Lower lobe of right lung (tissue), 2 donors: ENCODE measurements around the gene NDOR1. TPM values are rescaled to one million over a fixed set of nuclear protein-coding genes. Genes with fewer than 3 reads are reported as not detected.

Source experiments
- ATAC-seq, 2 donors: fragments of 200-7000 bp; cut with Tn5 transposase; one replicate each; pipeline ENCODE4 v1.9.1; 2020 to 2022; ENCODE audit warnings: mild to moderate bottlenecking in 2 of 2, moderate library complexity in 2 of 2
- DNase-seq: peaks from one replicate; pipeline ENCODE4 v3.0.0-alpha.2; 2020
- H3K27ac ChIP-seq: fragments of 200-600 bp; one replicate; pipeline ENCODE4 v1.8.0; 2022
- H3K27me3 ChIP-seq: fragments of 200-600 bp; one replicate; pipeline ENCODE4 v1.8.0; 2022; ENCODE audit warnings: low read depth
- H3K36me3 ChIP-seq: fragments of 200-600 bp; one replicate; pipeline ENCODE4 v1.8.0; 2022; ENCODE audit warnings: mild to moderate bottlenecking
- H3K4me1 ChIP-seq: fragments of 200-600 bp; one replicate; pipeline ENCODE4 v1.8.0; 2022
- H3K4me3 ChIP-seq: fragments of 200-600 bp; one replicate; pipeline ENCODE4 v1.8.0; 2022; ENCODE audit warnings: mild to moderate bottlenecking
- H3K9me3 ChIP-seq: fragments of 200-600 bp; one replicate; pipeline ENCODE4 v1.8.0; 2022
- intact Hi-C: fragments of 100-400 bp; cut with DNase I; formaldehyde crosslinking; loops from one replicate; pipeline ENCODE4 v1.11.0; 2022
- total RNA-seq: library from RNA; stranded (reverse); fragmentation: NEBNext Ultra II Directional; extraction: Animal tissue kit (Norgen Biotek cat#: 25700); gene quantifications from one replicate; pipeline ENCODE4 v1.2.1, GENCODE V29; 2021
- TF ChIP-seq, protein P1 (sequence below): fragments of 200-600 bp; IDR thresholded peaks from one replicate; pipeline ENCODE4 v1.8.0; 2022; ENCODE audit warnings: antibody characterized with exemption, mild to moderate bottlenecking
- donor health status: DM: no; HTN: yes; CAD: no; lungs with severe emphysema.

Gene NDOR1
- total RNA-seq, 1 donor from 2014 or later = 15.6 TPM

DNA sequence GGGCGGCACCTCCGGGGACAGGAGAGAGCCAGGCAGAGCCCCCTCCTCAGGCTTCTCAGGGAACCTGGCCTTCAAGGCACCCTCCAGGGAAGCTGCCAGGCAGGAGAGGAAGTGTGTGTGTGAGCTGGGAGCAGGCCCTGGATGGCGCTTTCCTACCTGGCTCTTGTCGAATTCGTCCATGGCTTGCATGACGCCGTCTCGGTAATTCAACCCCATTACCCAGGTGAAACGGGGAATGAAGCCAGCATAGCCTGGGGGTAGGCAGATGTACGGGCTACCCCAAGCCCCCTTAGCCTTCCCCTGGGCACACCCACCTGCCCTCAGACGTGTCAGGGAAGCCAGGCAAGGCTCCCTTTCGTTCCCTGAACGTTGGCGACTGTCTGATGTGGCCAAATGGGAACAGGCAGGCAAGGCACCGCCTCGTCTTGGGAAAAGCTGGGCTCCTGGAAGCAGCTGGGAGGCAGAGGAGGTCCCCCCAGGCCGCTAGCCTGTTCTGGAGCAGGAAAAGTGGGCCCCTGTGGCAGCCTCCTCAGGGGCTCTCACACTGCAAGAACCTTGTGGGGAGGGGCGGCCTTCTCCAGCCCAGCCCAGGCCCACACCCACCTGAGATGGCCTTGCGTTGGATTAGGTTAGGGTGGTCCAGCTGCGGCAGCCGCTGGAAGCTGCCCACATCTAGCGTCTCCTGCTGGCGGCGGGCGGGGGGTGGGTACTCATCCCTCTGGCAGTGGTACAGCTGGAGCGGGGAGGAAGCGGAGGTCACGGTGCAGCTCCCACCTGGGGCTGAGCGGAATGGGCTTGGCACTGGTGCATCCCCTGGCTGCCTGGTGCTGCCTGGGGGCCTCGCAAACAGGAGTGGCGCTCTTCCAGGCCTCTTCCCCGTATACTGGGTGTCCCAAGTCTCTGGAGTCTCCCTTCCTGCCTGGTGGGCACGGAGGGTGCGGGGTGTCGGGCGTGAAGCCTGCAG, 39.3 kb downstream of the NDOR1 start:
- intact Hi-C loops = no loop called here
- H3K9me3 ChIP-seq = no peaks in the 10 kb centered on the region

DNA sequence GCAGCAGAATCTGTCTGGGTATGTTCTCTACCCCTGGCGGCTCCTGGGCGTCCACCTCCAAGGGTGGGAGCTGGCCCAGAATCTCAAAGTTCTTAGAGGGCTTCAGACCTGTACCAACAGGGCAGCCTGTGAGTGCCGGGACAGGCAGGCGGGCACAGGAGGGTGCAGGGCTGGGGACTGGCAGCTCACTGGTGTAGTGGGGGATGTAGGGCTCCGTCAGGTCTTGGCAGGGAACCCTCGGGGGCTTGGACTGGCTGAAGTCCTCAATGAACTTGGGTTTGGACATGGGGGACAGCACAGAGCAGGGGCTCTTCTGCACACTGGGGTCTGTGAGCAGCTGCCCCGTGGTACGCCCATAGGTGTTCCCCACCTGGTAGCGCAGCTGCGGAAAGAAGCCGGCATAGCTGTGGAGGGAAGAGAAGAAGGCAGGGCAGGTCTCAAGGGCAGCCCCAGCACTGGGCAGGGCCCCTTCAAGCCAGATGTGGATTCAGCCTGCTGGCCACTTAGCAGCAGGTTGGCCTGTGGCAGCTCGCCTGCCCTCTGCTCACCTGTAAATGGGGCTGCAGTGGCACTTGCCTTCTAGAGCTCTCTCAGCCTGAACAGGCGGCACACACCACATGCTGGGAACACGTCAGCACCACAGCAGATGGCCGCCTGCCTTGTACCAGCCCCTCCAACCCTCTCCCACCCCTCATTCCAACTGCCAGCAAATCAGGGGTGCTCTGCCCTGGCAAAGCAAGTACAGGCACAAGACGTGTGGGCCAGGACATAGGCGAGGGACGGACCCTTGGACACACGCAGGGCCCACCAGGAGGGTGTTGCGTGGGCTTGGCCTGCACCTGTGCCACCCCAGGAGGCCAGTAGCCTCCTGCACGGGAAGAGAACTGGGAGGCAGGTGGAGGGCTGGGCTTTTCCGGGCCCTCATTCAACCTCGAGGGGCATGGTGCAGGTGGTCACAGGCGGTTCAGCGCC, 40.2 kb downstream of the NDOR1 start:
- no peaks in the 10 kb centered on the region for H3K9me3 ChIP-seq
- DNase-seq (no peak), ATAC-seq (no peak)
- no peak overlapping the region for H3K4me3 ChIP-seq
- H3K27ac ChIP-seq = no peak overlapping the region
- TF ChIP-seq, protein P1, sequence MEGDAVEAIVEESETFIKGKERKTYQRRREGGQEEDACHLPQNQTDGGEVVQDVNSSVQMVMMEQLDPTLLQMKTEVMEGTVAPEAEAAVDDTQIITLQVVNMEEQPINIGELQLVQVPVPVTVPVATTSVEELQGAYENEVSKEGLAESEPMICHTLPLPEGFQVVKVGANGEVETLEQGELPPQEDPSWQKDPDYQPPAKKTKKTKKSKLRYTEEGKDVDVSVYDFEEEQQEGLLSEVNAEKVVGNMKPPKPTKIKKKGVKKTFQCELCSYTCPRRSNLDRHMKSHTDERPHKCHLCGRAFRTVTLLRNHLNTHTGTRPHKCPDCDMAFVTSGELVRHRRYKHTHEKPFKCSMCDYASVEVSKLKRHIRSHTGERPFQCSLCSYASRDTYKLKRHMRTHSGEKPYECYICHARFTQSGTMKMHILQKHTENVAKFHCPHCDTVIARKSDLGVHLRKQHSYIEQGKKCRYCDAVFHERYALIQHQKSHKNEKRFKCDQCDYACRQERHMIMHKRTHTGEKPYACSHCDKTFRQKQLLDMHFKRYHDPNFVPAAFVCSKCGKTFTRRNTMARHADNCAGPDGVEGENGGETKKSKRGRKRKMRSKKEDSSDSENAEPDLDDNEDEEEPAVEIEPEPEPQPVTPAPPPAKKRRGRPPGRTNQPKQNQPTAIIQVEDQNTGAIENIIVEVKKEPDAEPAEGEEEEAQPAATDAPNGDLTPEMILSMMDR = no peak
- H3K4me1 ChIP-seq = peaks cover 28% of the 10 kb centered on the region
- H3K36me3 ChIP-seq = peaks cover 23% of the 10 kb centered on the region
- H3K27me3 ChIP-seq = no peaks in the 10 kb centered on the region
- intact Hi-C loops = no loop called here

More for the DNA sequence above, 39.3 kb downstream of the NDOR1 start:
- Histone ChIP-seq H3K27me3 (no peaks in the 10 kb centered on the region), H3K36me3 (peaks cover 23% of the 10 kb centered on the region), H3K27ac (no peak overlapping the region), H3K4me3 (no peak overlapping the region), H3K4me1 (peaks cover 32% of the 10 kb centered on the region)
- TF ChIP-seq, protein P1 = no peak
- DNase-seq = no peak
- no peak for ATAC-seq

DNA sequence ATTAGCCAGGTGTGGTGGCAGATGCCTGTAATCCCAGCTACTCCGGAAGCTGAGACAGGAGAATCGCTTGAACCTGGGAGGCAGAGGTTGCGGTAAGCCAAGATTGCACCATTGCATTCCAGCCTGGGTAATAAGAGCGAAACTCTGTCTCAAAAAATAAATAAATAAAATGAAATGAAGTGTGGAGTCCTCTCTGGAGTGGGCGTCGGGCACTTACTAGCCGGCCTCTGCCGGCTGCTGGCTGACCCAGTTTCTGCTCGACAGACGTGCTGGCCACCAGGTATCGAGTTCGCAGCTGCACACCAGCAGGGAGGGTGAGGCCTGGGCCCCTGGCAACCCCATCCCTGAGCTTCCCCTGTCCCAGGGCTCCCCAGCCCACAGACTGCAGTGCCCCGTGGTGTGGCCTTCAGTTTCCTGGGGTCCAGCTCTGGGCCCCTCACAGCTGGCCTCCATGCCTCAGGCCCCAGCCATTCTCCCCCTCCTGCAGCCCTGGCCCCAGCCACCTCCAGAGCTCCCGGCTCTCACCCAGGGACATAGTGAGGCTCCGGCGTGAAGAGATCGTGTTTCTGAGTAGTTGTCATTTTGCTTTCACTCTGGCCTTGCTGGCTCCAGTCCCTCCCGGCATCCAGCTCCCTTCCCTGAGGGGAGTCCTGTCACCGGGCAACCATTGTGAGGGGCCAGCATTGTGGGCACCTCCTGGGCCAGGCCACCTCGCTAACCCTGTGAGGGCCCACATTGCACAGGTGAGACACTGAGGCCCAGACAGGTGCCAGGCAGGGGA, 41.8 kb downstream of the NDOR1 start:
- ATAC-seq (peak; percentile 49 to 55), DNase-seq (no peak)
- intact Hi-C loops = no loop called here

DNA sequence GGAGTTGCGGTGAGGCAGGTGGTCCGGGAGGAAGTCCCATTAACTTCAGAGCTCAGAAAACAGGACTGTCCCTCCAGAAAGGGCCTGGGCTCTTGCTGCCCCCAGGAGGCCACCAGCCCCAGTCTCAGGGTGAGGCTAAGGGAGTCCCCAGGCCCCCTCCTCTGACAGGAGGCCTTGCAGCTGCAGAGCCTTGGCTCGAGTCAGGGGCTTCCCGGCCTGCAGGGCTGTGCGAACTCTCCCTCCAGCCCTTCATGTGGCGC, 42.3 kb downstream of the NDOR1 start:
- TF ChIP-seq, protein P1 = no peak
- no peak overlapping the region for H3K4me3 ChIP-seq
- H3K27ac ChIP-seq = peak overlapping the region; percentile 33
- peaks cover 11% of the 10 kb centered on the region for H3K36me3 ChIP-seq
- peaks cover 16% of the 10 kb centered on the region for H3K4me1 ChIP-seq
- no peaks in the 10 kb centered on the region for H3K27me3 ChIP-seq
- intact Hi-C loops = no loop called here
- DNase-seq = no peak
- no peak for ATAC-seq
- H3K9me3 ChIP-seq = no peaks in the 10 kb centered on the region

More for the DNA sequence above, 41.8 kb downstream of the NDOR1 start:
- Histone ChIP-seq H3K27ac (peak overlapping the region; percentile 33), H3K36me3 (peaks cover 16% of the 10 kb centered on the region), H3K9me3 (no peaks in the 10 kb centered on the region), H3K4me1 (peaks cover 21% of the 10 kb centered on the region), H3K4me3 (no peak overlapping the region), H3K27me3 (no peaks in the 10 kb centered on the region)
- TF ChIP-seq, protein P1 = no peak
